ENCODE data around the gene OR2Y1. TPM values are rescaled to one million over a fixed set of nuclear protein-coding genes. Genes with fewer than 3 reads are reported as not detected.

The OR2Y1 gene
- total RNA-seq, 2 donors from 2014 or later, result not detected

DNA sequence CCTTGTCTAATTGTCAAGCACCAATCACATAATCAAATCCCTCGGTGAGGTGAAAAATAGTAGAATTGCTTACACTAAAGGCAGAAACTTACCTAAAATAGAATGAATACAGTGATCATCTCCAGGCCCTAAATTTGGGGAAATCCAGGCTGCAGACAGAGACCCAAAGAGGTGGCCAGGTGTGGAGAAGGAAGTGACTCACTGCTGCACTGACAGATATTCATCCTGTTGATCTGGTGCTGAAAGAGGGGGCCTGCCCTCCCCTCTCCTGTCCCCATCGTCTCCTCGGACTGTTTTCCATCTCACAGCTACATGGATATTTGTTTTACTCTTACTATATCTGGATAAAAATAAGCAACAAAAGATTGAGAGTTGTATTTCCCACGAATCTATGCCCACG is 15.9 kb downstream of the OR2Y1 start:
- Histone ChIP-seq H3K27ac (ENCODE audit: low read depth, low read length) (no peak overlapping the region), H3K36me3 (ENCODE audit: control insufficient read depth, insufficient read depth, low read length) (no peaks in the 10 kb centered on the region), H3K4me1 (ENCODE audit: control insufficient read depth, insufficient read depth, low read length) (peaks cover 2% of the 10 kb centered on the region), H3K9me3 (ENCODE audit: control insufficient read depth, low read length) (peaks cover 5% of the 10 kb centered on the region), H3K4me3 (ENCODE audit: low read length) (no peak overlapping the region), H3K9ac (ENCODE audit: extremely low read depth, low read length, poor library complexity, severe bottlenecking) (no peak overlapping the region), H3K27me3 (ENCODE audit: control insufficient read depth, insufficient read depth, low read length, poor library complexity, severe bottlenecking) (peaks cover 44% of the 10 kb centered on the region)
- Mint-ChIP-seq H3K4me1 (peaks cover 6% of the 10 kb centered on the region), H3K9me3 (peaks cover 6% of the 10 kb centered on the region), H3K27me3 (ENCODE audit: insufficient read depth) (peaks cover 75% of the 10 kb centered on the region), H3K36me3 (ENCODE audit: low read depth) (no peaks in the 10 kb centered on the region), H3K27ac (no peak overlapping the region), H3K4me3 (no peak overlapping the region)
- no peak for DNase-seq
- TF ChIP-seq, protein P1, sequence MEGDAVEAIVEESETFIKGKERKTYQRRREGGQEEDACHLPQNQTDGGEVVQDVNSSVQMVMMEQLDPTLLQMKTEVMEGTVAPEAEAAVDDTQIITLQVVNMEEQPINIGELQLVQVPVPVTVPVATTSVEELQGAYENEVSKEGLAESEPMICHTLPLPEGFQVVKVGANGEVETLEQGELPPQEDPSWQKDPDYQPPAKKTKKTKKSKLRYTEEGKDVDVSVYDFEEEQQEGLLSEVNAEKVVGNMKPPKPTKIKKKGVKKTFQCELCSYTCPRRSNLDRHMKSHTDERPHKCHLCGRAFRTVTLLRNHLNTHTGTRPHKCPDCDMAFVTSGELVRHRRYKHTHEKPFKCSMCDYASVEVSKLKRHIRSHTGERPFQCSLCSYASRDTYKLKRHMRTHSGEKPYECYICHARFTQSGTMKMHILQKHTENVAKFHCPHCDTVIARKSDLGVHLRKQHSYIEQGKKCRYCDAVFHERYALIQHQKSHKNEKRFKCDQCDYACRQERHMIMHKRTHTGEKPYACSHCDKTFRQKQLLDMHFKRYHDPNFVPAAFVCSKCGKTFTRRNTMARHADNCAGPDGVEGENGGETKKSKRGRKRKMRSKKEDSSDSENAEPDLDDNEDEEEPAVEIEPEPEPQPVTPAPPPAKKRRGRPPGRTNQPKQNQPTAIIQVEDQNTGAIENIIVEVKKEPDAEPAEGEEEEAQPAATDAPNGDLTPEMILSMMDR (conservative IDR thresholded peaks at IDR 0.05), result no peak
- 88 to 100% methylated on average over 1 to 3 of the region's 5 CpGs for WGBS, 2 experiments (ENCODE audit: insufficient coverage in 1 of 2, insufficient read length in 1 of 2)

DNA sequence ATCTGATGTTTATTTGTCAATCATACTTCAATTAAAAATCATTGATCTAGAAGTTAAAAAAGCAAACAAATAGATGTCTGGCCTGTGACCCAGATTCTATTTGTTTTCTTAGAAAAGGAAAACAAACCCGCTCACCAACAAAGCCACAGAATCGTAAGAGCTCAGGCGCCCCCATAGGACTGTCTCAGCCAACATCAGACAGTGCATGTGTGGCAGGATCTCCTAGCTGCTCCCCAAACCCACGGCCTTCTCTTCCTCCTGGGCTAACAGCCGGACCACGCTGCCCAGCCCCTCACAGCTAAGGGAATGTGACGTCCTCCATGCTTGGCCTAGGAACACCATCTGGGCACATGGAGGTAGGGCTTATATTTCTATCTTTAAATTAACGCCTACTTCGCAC is 19.4 kb downstream of the OR2Y1 start:
- Mint-ChIP-seq H3K27ac (no peak overlapping the region), H3K4me3 (no peak overlapping the region), H3K36me3 (ENCODE audit: low read depth) (no peaks in the 10 kb centered on the region), H3K9me3 (peaks cover 6% of the 10 kb centered on the region), H3K4me1 (peaks cover 9% of the 10 kb centered on the region), H3K27me3 (ENCODE audit: insufficient read depth) (peaks cover 83% of the 10 kb centered on the region)
- Histone ChIP-seq H3K9ac (ENCODE audit: extremely low read depth, low read length, poor library complexity, severe bottlenecking) (no peak overlapping the region), H3K4me1 (ENCODE audit: control insufficient read depth, insufficient read depth, low read length) (peaks cover 3% of the 10 kb centered on the region), H3K9me3 (ENCODE audit: control insufficient read depth, low read length) (peaks cover 5% of the 10 kb centered on the region), H3K36me3 (ENCODE audit: control insufficient read depth, insufficient read depth, low read length) (no peaks in the 10 kb centered on the region), H3K27me3 (ENCODE audit: control insufficient read depth, insufficient read depth, low read length, poor library complexity, severe bottlenecking) (peaks cover 64% of the 10 kb centered on the region), H3K27ac (ENCODE audit: low read depth, low read length) (no peak overlapping the region), H3K4me3 (ENCODE audit: low read length) (no peak overlapping the region)
- peak; percentile 65 for DNase-seq
- 87 to 88% methylated on average over 8 to 9 of the region's 9 CpGs for WGBS, 2 experiments (ENCODE audit: insufficient coverage in 1 of 2, insufficient read length in 1 of 2)
- TF ChIP-seq, protein P1 (conservative IDR thresholded peaks at IDR 0.05), result peak; percentile 16

DNA sequence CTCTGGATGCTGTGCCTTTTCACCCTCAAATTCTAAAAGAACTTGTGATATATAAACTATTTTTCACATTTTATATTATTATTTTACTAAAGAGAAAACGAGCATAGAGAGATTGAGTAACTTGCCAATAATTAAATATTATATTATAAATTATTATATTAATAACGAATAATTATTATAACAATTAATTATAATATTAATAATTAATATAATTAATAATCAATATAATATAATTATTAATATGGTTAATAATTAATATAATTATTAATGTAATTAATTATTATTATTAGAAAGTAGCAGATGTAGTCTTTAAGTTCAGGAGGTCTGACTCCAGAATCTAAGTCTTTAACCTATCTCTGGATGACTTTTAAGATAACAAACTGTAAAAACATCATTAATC is 20.1 kb downstream of the OR2Y1 start:
- no peak overlapping the region for H3K4me3 ChIP-seq (ENCODE audit: low read length)
- H3K9me3 ChIP-seq (ENCODE audit: control insufficient read depth, low read length), result peaks cover 5% of the 10 kb centered on the region
- Mint-ChIP-seq H3K27ac (no peak overlapping the region), H3K36me3 (ENCODE audit: low read depth) (no peaks in the 10 kb centered on the region), H3K4me3 (no peak overlapping the region), H3K9me3 (peaks cover 6% of the 10 kb centered on the region), H3K4me1 (peaks cover 9% of the 10 kb centered on the region), H3K27me3 (ENCODE audit: insufficient read depth) (peaks cover 83% of the 10 kb centered on the region)
- peaks cover 64% of the 10 kb centered on the region for H3K27me3 ChIP-seq (ENCODE audit: control insufficient read depth, insufficient read depth, low read length, poor library complexity, severe bottlenecking)
- peaks cover 3% of the 10 kb centered on the region for H3K4me1 ChIP-seq (ENCODE audit: control insufficient read depth, insufficient read depth, low read length)
- WGBS, 2 experiments (ENCODE audit: insufficient coverage in 1 of 2, insufficient read length in 1 of 2), result no CpG with 5 or more reads among the region's 2 CpGs
- no peak overlapping the region for H3K9ac ChIP-seq (ENCODE audit: extremely low read depth, low read length, poor library complexity, severe bottlenecking)
- no peak for DNase-seq
- H3K27ac ChIP-seq (ENCODE audit: low read depth, low read length), result no peak overlapping the region
- TF ChIP-seq, protein P1 (conservative IDR thresholded peaks at IDR 0.05), result no peak
- no peaks in the 10 kb centered on the region for H3K36me3 ChIP-seq (ENCODE audit: control insufficient read depth, insufficient read depth, low read length)

All from endodermal cell (in vitro differentiated cells).